H1 (cell line): ENCODE data around the gene DHCR7. TPM values are rescaled to one million over a fixed set of nuclear protein-coding genes. Genes with fewer than 3 reads are reported as not detected.

Experiments
- CTCF ChIA-PET: fragments of 300-600 bp; sonication (Branson Sonifier 250); formaldehyde crosslinking; loops from one replicate; lab custom pipeline; 2021; ENCODE audit not compliant: partially characterized antibody; lab: Charles Lee
- POLR2A ChIA-PET: fragments of 300-600 bp; sonication (Branson Sonifier 250); formaldehyde crosslinking; loops from one replicate; lab custom pipeline; 2021; ENCODE audit warnings: inconsistent platforms; ENCODE audit not compliant: partially characterized antibody; lab: Charles Lee
- DNase-seq, 2 experiments: peaks; one replicate each; pipeline versions ENCODE4 v3.0.0 to v3.0.0-alpha.2; 2010 to 2022; ENCODE audit warnings: low spot score in 2 of 2, low read depth in 1 of 2, mixed read lengths in 1 of 2
- FAIRE-seq: peaks from 2 replicates; lab custom pipeline; 2011; peaks lifted over from hg19 to GRCh38; lab: Jason Lieb, UNC
- H2AFZ ChIP-seq: 2 replicates; pipeline ENCODE4 v1.8.1; 2012; ENCODE audit warnings: low read length, inconsistent platforms
- H2AK5ac ChIP-seq: 2 replicates; pipeline ENCODE4 v1.6.1; 2013; ENCODE audit warnings: low read depth, low read length
- H2BK120ac ChIP-seq: replicated peaks from 2 replicates; pipeline ENCODE3; 2013; ENCODE audit warnings: low read depth, low read length, inconsistent platforms
- H2BK12ac ChIP-seq: 2 replicates; pipeline ENCODE4 v1.6.1; 2013; ENCODE audit warnings: low read depth, low read length
- H2BK15ac ChIP-seq: 2 replicates; pipeline ENCODE4 v1.6.1; 2013; ENCODE audit warnings: low read length
- H2BK20ac ChIP-seq: 2 replicates; pipeline ENCODE4 v1.6.1; 2013; ENCODE audit warnings: low read length
- H2BK5ac ChIP-seq: 2 replicates; pipeline ENCODE4 v1.6.1; 2013; ENCODE audit warnings: low read depth, low read length
- H3K14ac ChIP-seq: 2 replicates; pipeline ENCODE4 v1.6.1; 2013; ENCODE audit warnings: inconsistent platforms; ENCODE audit not compliant: insufficient read length
- H3K18ac ChIP-seq: 2 replicates; pipeline ENCODE4 v1.6.1; 2013; ENCODE audit warnings: low read length; ENCODE audit errors: extremely low read depth
- H3K23ac ChIP-seq: 2 replicates; pipeline ENCODE4 v1.6.1; 2013; ENCODE audit warnings: inconsistent platforms; ENCODE audit not compliant: insufficient read length
- H3K23me2 ChIP-seq: 2 replicates; pipeline ENCODE4 v1.6.1; 2013; ENCODE audit warnings: low read depth, low read length
- H3K27ac ChIP-seq: 2 replicates; pipeline ENCODE4 v1.6.1; 2011; ENCODE audit warnings: low read depth, low read length, inconsistent platforms
- H3K27me3 ChIP-seq, 4 experiments: replicated peaks in 1 of 4; 1 replicate in 1 of 4; 2 replicates in 3 of 4; pipeline versions ENCODE4 v1.6.1 to v1.8.1; 2011 to 2013; ENCODE audit warnings: low read length in 3 of 4, mild to moderate bottlenecking in 3 of 4, inconsistent platforms in 2 of 4, mixed read lengths in 2 of 4, moderate library complexity in 1 of 4; ENCODE audit not compliant: control insufficient read depth in 3 of 4, insufficient read depth in 3 of 4; ENCODE audit errors: extremely low read depth in 1 of 4
- H3K36me3 ChIP-seq, 4 experiments: 2 replicates each; pipeline versions ENCODE4 v1.6.1 to v1.8.1; 2011 to 2013; ENCODE audit warnings: mild to moderate bottlenecking in 4 of 4, low read length in 3 of 4, moderate library complexity in 2 of 4, control low read depth in 1 of 4, inconsistent platforms in 1 of 4; ENCODE audit not compliant: insufficient read depth in 4 of 4, control insufficient read depth in 2 of 4
- H3K4ac ChIP-seq: replicated peaks from 2 replicates; pipeline ENCODE3; 2013; ENCODE audit warnings: low read length, low read depth, mixed read lengths, inconsistent platforms; ENCODE audit not compliant: insufficient read length
- H3K4me1 ChIP-seq, 4 experiments: replicated peaks in 1 of 4; 1 replicate in 1 of 4; 2 replicates in 3 of 4; pipeline versions ENCODE4 v1.6.1 to v1.8.1; 2011 to 2013; ENCODE audit warnings: low read length in 3 of 4, inconsistent platforms in 2 of 4, mixed read lengths in 1 of 4; ENCODE audit not compliant: insufficient read depth in 4 of 4, control insufficient read depth in 3 of 4
- H3K4me2 ChIP-seq, 2 experiments: 2 replicates each; pipeline versions ENCODE4 v1.6.1 to v1.8.1; 2011 to 2013; ENCODE audit warnings: low read depth in 2 of 2, low read length in 2 of 2, control low read depth in 1 of 2, inconsistent platforms in 1 of 2, mild to moderate bottlenecking in 1 of 2; ENCODE audit not compliant: insufficient read depth in 1 of 2
- H3K4me3 ChIP-seq, 4 experiments: fragments of 200-600, 300-600 bp in 1 of 4; sonication (generic), shearing (Covaris generic), sonication (Bioruptor Twin) in 1 of 4; 2 replicates each; pipeline versions ENCODE4 v1.5.1 to v1.8.1; 2011 to 2016; ENCODE audit warnings: low read length in 4 of 4, low read depth in 3 of 4, control low read depth in 2 of 4, inconsistent platforms in 2 of 4, mild to moderate bottlenecking in 2 of 4, mixed read lengths in 1 of 4, moderate library complexity in 1 of 4; ENCODE audit not compliant: insufficient read depth in 2 of 4; ENCODE audit errors: extremely low read depth in 1 of 4
- H3K56ac ChIP-seq: replicated peaks from 2 replicates; pipeline ENCODE3; 2013; ENCODE audit warnings: low read depth, mild to moderate bottlenecking, mixed read lengths, low read length, inconsistent platforms; ENCODE audit not compliant: insufficient read length
- H3K79me1 ChIP-seq: 2 replicates; pipeline ENCODE4 v1.6.1; 2013; ENCODE audit warnings: low read depth, low read length, control low read depth
- H3K79me2 ChIP-seq, 2 experiments: 2 replicates each; pipeline versions ENCODE4 v1.6.1 to v1.8.1; 2012 to 2013; ENCODE audit warnings: low read length in 2 of 2, mild to moderate bottlenecking in 2 of 2, inconsistent platforms in 1 of 2; ENCODE audit not compliant: insufficient read depth in 2 of 2, control insufficient read depth in 1 of 2
- H3K9ac ChIP-seq, 4 experiments: replicated peaks in 1 of 4; 1 replicate in 1 of 4; 2 replicates in 3 of 4; pipeline versions ENCODE4 v1.6.1 to v1.8.1; 2011 to 2013; ENCODE audit warnings: low read depth in 3 of 4, low read length in 3 of 4, control low read depth in 2 of 4, mild to moderate bottlenecking in 2 of 4, moderate library complexity in 2 of 4, inconsistent platforms in 1 of 4; ENCODE audit errors: extremely low read depth in 1 of 4
- H3K9me3 ChIP-seq, 2 experiments: 2 replicates each; pipeline versions ENCODE4 v1.6.1 to v1.8.1; 2012 to 2013; ENCODE audit warnings: mild to moderate bottlenecking in 2 of 2, moderate library complexity in 2 of 2, control low read depth in 1 of 2, inconsistent platforms in 1 of 2, low read depth in 1 of 2, low read length in 1 of 2, mixed read lengths in 1 of 2; ENCODE audit not compliant: insufficient read depth in 2 of 2
- H4K20me1 ChIP-seq, 2 experiments: replicated peaks in 1 of 2; 2 replicates each; pipeline versions ENCODE3 to v1.8.1; 2011 to 2013; ENCODE audit warnings: inconsistent platforms in 2 of 2, low read length in 2 of 2, mild to moderate bottlenecking in 1 of 2; ENCODE audit not compliant: insufficient read depth in 2 of 2, control insufficient read depth in 1 of 2
- H4K5ac ChIP-seq: 2 replicates; pipeline ENCODE4 v1.6.1; 2013; ENCODE audit warnings: low read length, low read depth, mixed read lengths, inconsistent platforms; ENCODE audit not compliant: insufficient read length
- H4K8ac ChIP-seq: 2 replicates; pipeline ENCODE4 v1.8.0; 2013; ENCODE audit warnings: mild to moderate bottlenecking, moderate library complexity, low read length, inconsistent platforms; ENCODE audit not compliant: insufficient read depth; ENCODE audit errors: extremely low read depth
- H4K91ac ChIP-seq: replicated peaks from 2 replicates; pipeline ENCODE3; 2013; ENCODE audit warnings: low read length, mixed read lengths, inconsistent platforms; ENCODE audit not compliant: insufficient read length
- CHD2 ChIP-seq: IDR thresholded peaks from 2 replicates; pipeline ENCODE4 v1.6.1; 2012; ENCODE audit warnings: low read length, improper control_type of control experiment
- SAP30 ChIP-seq: fragments of 300-600 bp; sonication (generic); IDR thresholded peaks from 2 replicates; pipeline ENCODE4 v1.7.1; 2012; ENCODE audit warnings: low read length, moderate library complexity, mild to moderate bottlenecking, inconsistent platforms; ENCODE audit not compliant: insufficient read depth, insufficient replicate concordance
- SIRT6 ChIP-seq: IDR thresholded peaks from one replicate; pipeline ENCODE4 v1.7.1; 2012; ENCODE audit warnings: low read length, inconsistent platforms
- SP2 ChIP-seq: IDR thresholded peaks from 2 replicates; pipeline ENCODE4 v1.6.1; 2012; ENCODE audit warnings: mild to moderate bottlenecking, low read length, inconsistent platforms
- TEAD4 ChIP-seq: IDR thresholded peaks from 2 replicates; pipeline ENCODE4 v1.6.1; 2012; ENCODE audit warnings: low read depth, low read length, inconsistent platforms, mixed read lengths
- WGBS, 2 experiments: shearing (Covaris generic) in 1 of 2; methylation state at CpG; one replicate each; pipeline versions ENCODE4 v1.1.6 to v1.1.7; 2013 to 2015; ENCODE audit warnings: low lambda C conversion rate in 2 of 2, mixed read lengths in 2 of 2, inconsistent platforms in 1 of 2, low coverage in 1 of 2, missing lambda C conversion rate in 1 of 2; ENCODE audit not compliant: insufficient replicate concordance in 2 of 2, insufficient coverage in 1 of 2, insufficient read length in 1 of 2; ENCODE audit errors: extremely low coverage in 1 of 2, missing lambda C conversion rate in 1 of 2; 5-methylcytosine and 5-hydroxymethylcytosine counted together
- polyA plus RNA-seq, 7 experiments: library from polyadenylated mRNA; depleted of rRNA in 3 of 7; stranded (reverse) in 5 of 7; unstranded in 2 of 7; fragments of >200 nt in 5 of 7; fragments of 200-250 nt in 2 of 7; gene quantifications; 1 replicate in 5 of 7; 2 replicates in 1 of 7; 4 replicates in 1 of 7; pipeline versions ENCODE4 v1.2.1 to v1.2.3, GENCODE V29; 2011 to 2013; ENCODE audit warnings: missing spikeins in 2 of 7, mixed read lengths in 2 of 7
- total RNA-seq: library from RNA; stranded (reverse); fragmentation: NEBNext Ultra II Directional; extraction: Animal tissue kit (Norgen Biotek cat#: 25700); gene quantifications from 2 replicates; pipeline ENCODE4 v1.2.1, GENCODE V29; 2021

DHCR7 gene
- total and polyA plus RNA-seq, 2 of the 8 experiments (the other 6 are each of a cell fraction or from before 2014, with no cell fraction given), result 144 to 157 TPM

- H2BK120ac ChIP-seq, result no peak overlapping the region
- peaks cover 8 to 24% (median 19%) of the 10 kb centered on the region in 4 experiments; a peak in 7 of 8 replicates for H3K36me3 ChIP-seq
- no peak for FAIRE-seq
- no peaks in the 10 kb centered on the region for H3K79me2 ChIP-seq
- no peak overlapping the region for H2BK20ac ChIP-seq
- H2BK5ac ChIP-seq, result no peak overlapping the region
- no peak overlapping the region for H3K56ac ChIP-seq
- H3K27me3 ChIP-seq, result no peaks in the 10 kb centered on the region
- no peaks in the 10 kb centered on the region for H3K79me1 ChIP-seq
- H3K4me3 ChIP-seq, result no peak overlapping the region
- DNase-seq, result no peak
- no peaks in the 10 kb centered on the region for H3K4me1 ChIP-seq
- H3K9ac ChIP-seq, result no peak overlapping the region
- H2AK5ac ChIP-seq, result no peak overlapping the region
- H4K20me1 ChIP-seq, result peaks cover 4 to 16% of the 10 kb centered on the region in 2 experiments
- no peak overlapping the region for H2AFZ ChIP-seq
- H3K23ac ChIP-seq, result no peak overlapping the region
- peaks cover 4% of the 10 kb centered on the region; the same call in 1 of the 2 replicates for H3K23me2 ChIP-seq
- H3K4me2 ChIP-seq, result no peak overlapping the region
- no peak overlapping the region for H4K5ac ChIP-seq
- H3K27ac ChIP-seq, result no peak overlapping the region
- no peak overlapping the region for H4K91ac ChIP-seq
- no peak overlapping the region for H3K14ac ChIP-seq
- no peak for TF ChIP-seq TEAD4
- no peak for TF ChIP-seq SAP30
- no peak for TF ChIP-seq CHD2
- TF ChIP-seq SIRT6, result no peak
- no peak for TF ChIP-seq SP2
- H2BK15ac ChIP-seq, result no peak overlapping the region
- no peak overlapping the region for H2BK12ac ChIP-seq
- H3K9me3 ChIP-seq, result no peaks in the 10 kb centered on the region
- no peak overlapping the region for H3K18ac ChIP-seq
- WGBS, 2 experiments, result 93% methylated on average over 18 of the region's 18 CpGs; no CpG with 5 or more reads in 1 of the 2 experiments
- ChIA-PET CTCF (no interaction called here), POLR2A (no interaction called here)
- no peak overlapping the region for H4K8ac ChIP-seq
- H3K4ac ChIP-seq, result no peak overlapping the region
Observed at GRCh38 chr11:71485466-71485865, 37.3 kb upstream of the DHCR7 start.
